ENCODE measurements around the gene PRRC2A.

The PRRC2A gene

GRCh38 chr6:31642798-31643570 lies 22.5 kb downstream of the PRRC2A start:
- no CpG with 5 or more reads among the region's 6 CpGs for WGBS (ENCODE audit: extremely low coverage, insufficient coverage, insufficient read length)
- Histone ChIP-seq H2BK120ac (ENCODE audit: insufficient read depth, low read length, poor library complexity) (no peak overlapping the region), H3K14ac (ENCODE audit: low read length) (no peak overlapping the region), H3K27ac (ENCODE audit: low read depth, low read length) (no peak overlapping the region), H2AFZ (ENCODE audit: insufficient read depth, low read length, poor library complexity) (no peak overlapping the region), H3K27me3 (ENCODE audit: insufficient read depth, low read length) (no peaks in the 10 kb centered on the region), H3K4me3 (ENCODE audit: low read depth, low read length) (no peak overlapping the region), H2BK12ac (ENCODE audit: low read length) (no peak overlapping the region), H2BK5ac (ENCODE audit: low read depth, low read length, poor library complexity) (no peak overlapping the region), H3K79me1 (ENCODE audit: low read length) (no peaks in the 10 kb centered on the region), H3K23ac (ENCODE audit: low read length) (no peak overlapping the region), H3K4me2 (ENCODE audit: low read length) (no peak overlapping the region), H3K79me2 (ENCODE audit: control insufficient read depth, insufficient read depth, low read length, poor library complexity) (no peaks in the 10 kb centered on the region), H4K12ac (ENCODE audit: low read depth, low read length) (no peak overlapping the region), H3K36me3 (ENCODE audit: control insufficient read depth in 1 of 2, insufficient read depth in 2 of 2, low read length in 2 of 2) (peaks cover 69 to 83% of the 10 kb centered on the region in 2 experiments), H4K8ac (ENCODE audit: low read depth, low read length) (no peak overlapping the region), H3K9ac (ENCODE audit: low read length) (no peak overlapping the region), H3K9me3 (ENCODE audit: insufficient read depth, low read depth, low read length) (peaks cover 4% of the 10 kb centered on the region), H3K4ac (ENCODE audit: low read depth, low read length) (no peak overlapping the region), H2AK5ac (ENCODE audit: low read length) (no peak overlapping the region), H4K91ac (ENCODE audit: low read depth, low read length) (no peak overlapping the region), H3K4me1 (ENCODE audit: control insufficient read depth in 1 of 2, insufficient read depth in 2 of 2, low read length in 2 of 2) (no peaks in the 10 kb centered on the region), H3K18ac (ENCODE audit: low read length) (no peak overlapping the region)
- DNase-seq = no peak

- Histone ChIP-seq H3K4me3 (ENCODE audit: low read depth, low read length) (no peak overlapping the region), H3K27ac (ENCODE audit: low read depth, low read length) (no peak overlapping the region), H3K14ac (ENCODE audit: low read length) (no peak overlapping the region), H4K91ac (ENCODE audit: low read depth, low read length) (no peak overlapping the region), H4K8ac (ENCODE audit: low read depth, low read length) (no peak overlapping the region), H3K27me3 (ENCODE audit: insufficient read depth, low read length) (no peaks in the 10 kb centered on the region), H2BK120ac (ENCODE audit: insufficient read depth, low read length, poor library complexity) (no peak overlapping the region), H2BK12ac (ENCODE audit: low read length) (no peak overlapping the region), H3K23ac (ENCODE audit: low read length) (no peak overlapping the region), H2AK5ac (ENCODE audit: low read length) (no peak overlapping the region), H3K9me3 (ENCODE audit: insufficient read depth, low read depth, low read length) (peaks cover 4% of the 10 kb centered on the region), H3K18ac (ENCODE audit: low read length) (no peak overlapping the region), H3K79me2 (ENCODE audit: control insufficient read depth, insufficient read depth, low read length, poor library complexity) (no peaks in the 10 kb centered on the region), H3K79me1 (ENCODE audit: low read length) (no peaks in the 10 kb centered on the region), H3K4me1 (ENCODE audit: control insufficient read depth in 1 of 2, insufficient read depth in 2 of 2, low read length in 2 of 2) (no peaks in the 10 kb centered on the region), H3K36me3 (ENCODE audit: control insufficient read depth in 1 of 2, insufficient read depth in 2 of 2, low read length in 2 of 2) (peaks cover 75 to 89% of the 10 kb centered on the region in 2 experiments), H2BK5ac (ENCODE audit: low read depth, low read length, poor library complexity) (no peak overlapping the region), H3K4ac (ENCODE audit: low read depth, low read length) (no peak overlapping the region), H3K9ac (ENCODE audit: low read length) (no peak overlapping the region), H2AFZ (ENCODE audit: insufficient read depth, low read length, poor library complexity) (no peak overlapping the region), H4K12ac (ENCODE audit: low read depth, low read length) (no peak overlapping the region), H3K4me2 (ENCODE audit: low read length) (no peak overlapping the region)
- no peak for DNase-seq
- no CpG with 5 or more reads among the region's 17 CpGs for WGBS (ENCODE audit: extremely low coverage, insufficient coverage, insufficient read length)
These were observed 23.4 kb downstream of the PRRC2A start for GRCh38 chr6:31643818-31644454.

GRCh38 chr6:31645325-31645724 lies 24.8 kb downstream of the PRRC2A start:
- Histone ChIP-seq H2BK120ac (ENCODE audit: insufficient read depth, low read length, poor library complexity) (no peak overlapping the region), H2BK12ac (ENCODE audit: low read length) (no peak overlapping the region), H4K12ac (ENCODE audit: low read depth, low read length) (no peak overlapping the region), H3K14ac (ENCODE audit: low read length) (no peak overlapping the region), H4K91ac (ENCODE audit: low read depth, low read length) (no peak overlapping the region), H3K27me3 (ENCODE audit: insufficient read depth, low read length) (no peaks in the 10 kb centered on the region), H3K4me2 (ENCODE audit: low read length) (no peak overlapping the region), H3K9ac (ENCODE audit: low read length) (no peak overlapping the region), H3K4ac (ENCODE audit: low read depth, low read length) (no peak overlapping the region), H3K36me3 (ENCODE audit: control insufficient read depth in 1 of 2, insufficient read depth in 2 of 2, low read length in 2 of 2) (peaks cover 70 to 83% of the 10 kb centered on the region in 2 experiments), H2BK5ac (ENCODE audit: low read depth, low read length, poor library complexity) (no peak overlapping the region), H2AK5ac (ENCODE audit: low read length) (no peak overlapping the region), H4K8ac (ENCODE audit: low read depth, low read length) (no peak overlapping the region), H3K79me2 (ENCODE audit: control insufficient read depth, insufficient read depth, low read length, poor library complexity) (no peaks in the 10 kb centered on the region), H3K18ac (ENCODE audit: low read length) (no peak overlapping the region), H3K4me1 (ENCODE audit: control insufficient read depth in 1 of 2, insufficient read depth in 2 of 2, low read length in 2 of 2) (no peaks in the 10 kb centered on the region), H3K4me3 (ENCODE audit: low read depth, low read length) (no peak overlapping the region), H3K27ac (ENCODE audit: low read depth, low read length) (no peak overlapping the region), H3K9me3 (ENCODE audit: insufficient read depth, low read depth, low read length) (peaks cover 4% of the 10 kb centered on the region), H2AFZ (ENCODE audit: insufficient read depth, low read length, poor library complexity) (no peak overlapping the region), H3K79me1 (ENCODE audit: low read length) (no peaks in the 10 kb centered on the region), H3K23ac (ENCODE audit: low read length) (no peak overlapping the region)
- no CpG with 5 or more reads among the region's 9 CpGs for WGBS (ENCODE audit: extremely low coverage, insufficient coverage, insufficient read length)
- no peak for DNase-seq

- Histone ChIP-seq H3K79me2 (ENCODE audit: control insufficient read depth, insufficient read depth, low read length, poor library complexity) (peaks cover 7% of the 10 kb centered on the region), H2AK5ac (ENCODE audit: low read length) (peak overlapping the region; percentile 76), H3K4me1 (ENCODE audit: control insufficient read depth in 1 of 2, insufficient read depth in 2 of 2, low read length in 2 of 2) (peaks cover 6 to 9% of the 10 kb centered on the region in 2 experiments), H2BK120ac (ENCODE audit: insufficient read depth, low read length, poor library complexity) (peak overlapping the region; percentile 83), H3K27me3 (ENCODE audit: insufficient read depth, low read length) (no peaks in the 10 kb centered on the region), H3K9ac (ENCODE audit: low read length) (peak overlapping the region; percentile 86), H2AFZ (ENCODE audit: insufficient read depth, low read length, poor library complexity) (peak overlapping the region; percentile 30), H3K14ac (ENCODE audit: low read length) (peak overlapping the region; percentile 95), H3K4me3 (ENCODE audit: low read depth, low read length) (peak overlapping the region; percentile 90), H3K4me2 (ENCODE audit: low read length) (peak overlapping the region; percentile 69), H3K18ac (ENCODE audit: low read length) (peak overlapping the region; percentile 87), H3K23ac (ENCODE audit: low read length) (no peak overlapping the region), H4K8ac (ENCODE audit: low read depth, low read length) (peak overlapping the region; percentile 96), H4K91ac (ENCODE audit: low read depth, low read length) (peak overlapping the region; percentile 92), H3K36me3 (ENCODE audit: control insufficient read depth in 1 of 2, insufficient read depth in 2 of 2, low read length in 2 of 2) (peaks cover 24 to 34% of the 10 kb centered on the region in 2 experiments), H3K9me3 (ENCODE audit: insufficient read depth, low read depth, low read length) (no peaks in the 10 kb centered on the region), H2BK5ac (ENCODE audit: low read depth, low read length, poor library complexity) (peak overlapping the region; percentile 92), H3K4ac (ENCODE audit: low read depth, low read length) (peak overlapping the region; percentile 82), H3K27ac (ENCODE audit: low read depth, low read length) (peak overlapping the region; percentile 93), H2BK12ac (ENCODE audit: low read length) (no peak overlapping the region), H4K12ac (ENCODE audit: low read depth, low read length) (peak overlapping the region; percentile 88), H3K79me1 (ENCODE audit: low read length) (peaks cover 17% of the 10 kb centered on the region)
- no CpG with 5 or more reads among the region's 29 CpGs for WGBS (ENCODE audit: extremely low coverage, insufficient coverage, insufficient read length)
- DNase-seq = peak; percentile 74 to 82
These were observed 31.2 kb downstream of the PRRC2A start for GRCh38 chr6:31651602-31652191.

All from trophoblast cell (in vitro differentiated cells and primary cell).